HUDEP-2 (cell line): ENCODE measurements around the gene ENO1.

ENCODE experiments used
- DNase-seq, 76 experiments: peaks; one replicate each; lab custom pipeline; 2025; ENCODE audit not compliant: unreplicated experiment in 76 of 76; lab: John Stamatoyannopoulos, UW

ENO1 gene

DNA sequence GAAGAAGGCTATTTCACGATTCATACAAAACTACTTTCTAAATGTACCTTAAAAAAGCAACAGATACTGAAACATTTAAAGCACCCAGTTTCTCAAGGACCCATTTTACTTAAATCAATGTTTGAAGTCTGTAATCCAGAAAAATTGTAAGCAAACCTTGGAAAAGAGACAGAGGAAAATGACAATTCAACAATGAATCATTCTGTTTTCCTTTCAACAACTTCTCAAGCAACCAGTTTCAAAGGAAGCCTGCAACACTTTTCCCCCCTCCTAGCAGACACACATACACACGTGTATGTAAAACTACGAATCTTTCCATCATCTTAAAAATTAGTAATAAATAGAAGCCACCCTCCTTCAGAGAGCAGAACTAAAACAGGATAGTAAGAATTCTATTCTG, 62.2 kb downstream of the ENO1 start:
- no peak for DNase-seq

DNA sequence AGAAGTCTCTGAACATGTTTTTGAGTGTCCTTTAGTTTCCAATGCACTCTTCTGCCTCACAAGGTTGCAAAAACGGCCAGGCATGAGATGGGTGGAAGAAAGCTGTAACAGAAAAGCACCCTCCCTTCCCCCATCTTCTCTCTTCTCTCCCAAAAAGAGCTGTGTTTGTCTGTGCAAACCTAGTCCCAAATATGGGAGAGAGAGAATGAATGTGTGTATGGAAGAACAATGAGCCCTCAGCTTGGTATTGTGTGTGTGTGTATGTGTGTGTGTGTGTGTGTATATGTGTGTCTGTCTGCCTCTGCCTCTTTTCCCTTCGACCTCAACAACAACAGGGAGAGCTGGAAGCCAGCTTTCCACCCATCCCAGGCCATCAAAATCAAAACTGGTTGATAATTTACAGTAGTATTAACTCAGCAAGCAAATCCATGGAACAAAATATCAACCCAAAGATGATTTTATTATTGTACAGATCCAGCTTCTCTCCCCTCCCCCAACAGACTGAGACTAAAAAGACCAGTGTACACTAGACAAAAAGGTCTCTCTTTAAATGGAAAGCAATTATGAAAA, 62.8 kb downstream of the ENO1 start:
- peak in 5 of 76 experiments; percentile 9 to 52 (median 15) for DNase-seq

DNA sequence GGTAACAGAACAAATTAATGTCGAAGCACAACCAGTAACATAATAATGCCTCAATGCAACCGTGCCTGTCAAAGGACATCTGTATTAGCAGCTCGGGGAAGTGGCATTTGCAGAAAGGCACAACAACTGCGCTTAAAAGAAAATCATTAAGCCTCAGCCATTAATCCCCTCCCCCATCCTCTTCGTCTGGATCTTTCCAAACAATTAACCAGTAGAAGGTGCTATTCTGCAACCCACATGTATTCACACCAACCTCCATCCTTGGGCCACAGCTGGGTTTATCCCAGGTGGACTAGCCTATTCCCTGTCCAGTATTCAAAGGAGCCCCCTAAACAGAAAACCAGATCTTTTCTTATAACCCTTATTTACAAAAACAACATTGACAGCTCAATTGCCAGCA, 63.6 kb downstream of the ENO1 start:
- DNase-seq = peak in 2 of 76 experiments; percentile 6 to 11

DNA sequence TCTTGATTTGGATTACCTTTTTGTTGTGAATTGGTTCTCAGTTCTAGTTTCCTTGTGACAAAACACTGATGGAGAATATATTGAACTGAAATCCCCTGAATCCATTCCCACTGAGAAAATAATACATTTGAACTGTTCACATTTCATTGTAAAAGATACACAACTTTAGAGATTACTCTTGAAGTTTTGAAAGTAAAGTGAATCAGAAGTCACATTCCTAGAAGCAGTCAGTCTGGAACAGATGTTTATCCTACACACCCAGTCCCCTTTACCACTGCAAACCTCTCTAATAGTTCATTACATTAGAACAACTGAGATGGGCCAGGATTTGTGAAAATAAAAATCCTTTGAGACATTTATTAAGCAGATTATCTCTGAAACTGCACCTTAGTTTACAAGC, 64.5 kb downstream of the ENO1 start:
- no peak for DNase-seq

DNA sequence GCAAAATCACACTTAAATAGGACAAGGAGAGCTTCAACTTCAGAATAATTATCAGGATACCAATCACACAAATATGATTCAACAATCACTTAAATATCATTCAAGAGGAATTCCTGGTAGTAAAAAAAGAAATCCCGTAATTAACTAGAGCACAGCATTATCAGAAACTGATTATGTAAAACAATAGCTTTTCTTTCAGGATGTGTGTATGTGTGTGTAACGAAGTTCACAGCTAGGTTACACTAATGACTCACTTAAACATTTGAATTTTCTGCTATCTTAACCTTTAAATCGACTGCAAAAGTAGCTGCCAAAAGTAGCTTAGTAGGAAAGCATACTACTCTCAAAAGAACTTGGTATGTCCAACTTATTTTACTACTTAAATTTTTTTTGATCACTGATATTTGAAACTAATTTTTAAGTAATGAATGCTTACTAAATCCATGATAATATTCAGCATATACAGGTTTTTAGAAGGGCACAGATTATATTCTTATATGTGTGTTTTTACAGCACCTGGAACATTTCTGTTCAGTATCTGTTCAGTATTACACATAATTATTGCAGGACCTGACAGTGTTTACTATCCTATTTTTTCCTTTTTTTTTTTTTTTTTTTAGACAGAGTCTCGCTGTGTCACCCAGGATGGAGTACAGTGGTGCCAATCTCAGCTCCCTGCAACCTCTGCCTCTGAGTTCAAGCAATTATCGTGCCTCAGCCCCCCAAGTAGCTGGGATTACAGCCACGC, 65.3 kb downstream of the ENO1 start:
- DNase-seq = no peak

DNA sequence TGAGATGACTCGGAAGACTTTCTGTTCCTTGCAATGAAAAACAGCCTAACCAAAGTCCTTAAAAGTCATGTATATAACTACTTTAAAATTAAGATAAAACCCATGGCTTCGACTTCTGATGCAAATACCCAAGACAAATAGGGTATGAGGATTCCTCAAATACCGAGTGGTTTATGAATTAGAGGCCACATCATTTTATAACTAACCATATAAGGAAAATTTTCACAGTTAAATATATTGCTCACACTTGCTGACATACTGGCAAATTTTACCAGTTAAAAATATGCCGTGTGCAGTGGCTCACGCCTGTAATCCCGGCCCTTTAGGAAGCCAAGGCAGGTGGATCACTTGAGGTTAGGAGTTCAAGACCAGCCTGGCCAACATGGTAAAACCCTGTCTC, 66.4 kb downstream of the ENO1 start:
- DNase-seq = no peak
